Transverse colon (tissue), 4 donors: Measurements from ENCODE around the gene PTPN9. TPM values are rescaled to one million over a fixed set of nuclear protein-coding genes. Genes with fewer than 3 reads are reported as not detected.
A peak's percentile ranks its signal among the peaks of the same experiment; 100 is the strongest.

Experiments
- DNase-seq: peaks from one replicate; pipeline ENCODE4 v3.0.0-alpha.2; 2019
- H3K27ac ChIP-seq, 4 donors: fragments of 200-600 bp; sonication (generic); 2 replicates each; pipeline ENCODE4 v1.5.1; 2016 to 2018; ENCODE audit warnings: inconsistent platforms in 4 of 4
- H3K27me3 ChIP-seq: fragments of 200-600 bp; sonication (generic); 2 replicates; pipeline ENCODE4 v1.5.1; 2017; ENCODE audit warnings: inconsistent platforms
- H3K36me3 ChIP-seq, 4 donors: fragments of 200-600 bp; sonication (generic); 2 replicates each; pipeline ENCODE4 v1.5.1; 2017 to 2019; ENCODE audit warnings: inconsistent platforms in 4 of 4
- H3K4me1 ChIP-seq, 4 donors: fragments of 200-600 bp; sonication (generic); 2 replicates each; pipeline ENCODE4 v1.5.1; 2017 to 2020; ENCODE audit warnings: inconsistent platforms in 4 of 4
- H3K4me3 ChIP-seq, 4 donors: fragments of 200-600 bp; sonication (generic); 1 replicate in 1 of 4; 2 replicates in 3 of 4; pipeline versions ENCODE4 v1.5.1 to v1.6.1; 2017 to 2019; ENCODE audit warnings: inconsistent platforms in 4 of 4
- H3K9me3 ChIP-seq, 2 donors: fragments of 200-600 bp; sonication (generic); 2 replicates each; pipeline ENCODE4 v1.5.1; 2017 to 2019; ENCODE audit warnings: inconsistent platforms in 2 of 2
- CTCF ChIP-seq, 5 experiments: fragments of 200-600 bp in 3 of 5; fragments of 450-650 bp in 2 of 5; sonication (generic) in 3 of 5; IDR thresholded peaks; 1 replicate in 2 of 5; 2 replicates in 3 of 5; pipeline ENCODE4 v1.5.1; 2016 to 2017; ENCODE audit warnings: antibody characterized with exemption in 5 of 5, inconsistent platforms in 3 of 5, mild to moderate bottlenecking in 2 of 5, moderate library complexity in 1 of 5
- EP300 ChIP-seq: sonication (generic); formaldehyde crosslinking; IDR thresholded peaks from one replicate; pipeline ENCODE4 v1.6.1; 2017; ENCODE audit warnings: antibody characterized with exemption, low read depth
- POLR2A ChIP-seq: fragments of 450-650 bp; IDR thresholded peaks from one replicate; pipeline ENCODE4 v1.6.1; 2016; ENCODE audit warnings: antibody characterized with exemption, mild to moderate bottlenecking, moderate library complexity
- POLR2AphosphoS5 ChIP-seq, 3 donors: sonication (generic); formaldehyde crosslinking; IDR thresholded peaks; one replicate each; pipeline ENCODE4 v1.6.1; 2016; ENCODE audit warnings: antibody characterized with exemption in 3 of 3
- WGBS, 2 donors: methylation state at CpG; one replicate each; pipeline ENCODE4 v1.1.5; 2018; ENCODE audit warnings: low coverage in 1 of 2; 5-methylcytosine and 5-hydroxymethylcytosine counted together
- in situ Hi-C, 4 donors: fragments of 200-750 bp; cut with MboI; loops; one replicate each; pipeline versions ENCODE4 v1.15.0 to v1.15.1; 2017; ENCODE audit warnings: low sequenced_read_pairs in 3 of 4, low pct_ligation_motif_present in 1 of 4, low pct_unique_long_range_greater_than_20kb in 1 of 4
- intact Hi-C: fragments of 100-400 bp; cut with DNase I; formaldehyde crosslinking; loops from one replicate; pipeline ENCODE4 v1.15.1; 2023; ENCODE audit warnings: low total_unique reads
- total RNA-seq, 4 donors: library from RNA; depleted of rRNA; stranded (reverse); fragments of >200 nt; gene quantifications; one replicate each; pipeline ENCODE4 v1.1.0, GENCODE V29; 2016

PTPN9 gene
- total RNA-seq, 4 donors from 2014 or later = 16.5 to 36.3 (median 29.6) TPM

GRCh38 chr15:75578173-75578947 lies 755 bp downstream of the PTPN9 start:
- H3K36me3 ChIP-seq = no peaks in the 10 kb centered on the region
- H3K27ac ChIP-seq = peak overlapping the region; percentile 88 to 96 (median 94)
- H3K27me3 ChIP-seq = no peaks in the 10 kb centered on the region
- DNase-seq = peak; percentile 44
- TF ChIP-seq POLR2AphosphoS5 (IDR thresholded peaks at IDR 0.05) (no peak), POLR2A (no peak)
- WGBS, 2 donors = 1 to 3% methylated on average over 5 to 73 of the region's 77 CpGs
- intact Hi-C loops = loop anchor here (5.0 kb wide), 1 partner anchor 121 kb away; no protein-coding TSS in a partner anchor
- H3K9me3 ChIP-seq = no peaks in the 10 kb centered on the region
- H3K4me1 ChIP-seq = peaks cover 0 to 28% (median 15%) of the 10 kb centered on the region in 4 donors
- H3K4me3 ChIP-seq = peak overlapping the region; percentile 64 to 98 (median 86)
- in situ Hi-C loops = no loop called here

- Histone ChIP-seq H3K27me3 (no peaks in the 10 kb centered on the region), H3K4me1 (peaks cover 5 to 36% (median 23%) of the 10 kb centered on the region in 4 donors), H3K4me3 (peak overlapping the region; percentile 64 to 98 (median 86)), H3K36me3 (no peaks in the 10 kb centered on the region), H3K9me3 (no peaks in the 10 kb centered on the region), H3K27ac (peak overlapping the region; percentile 88 to 96 (median 94))
- intact Hi-C loops = loop anchor here (5.0 kb wide), 1 partner anchor 120 kb away; no protein-coding TSS in a partner anchor
- in situ Hi-C loops = no loop called here
- no peak for DNase-seq
- WGBS, 2 donors = 2 to 8% methylated on average over 10 to 13 of the region's 13 CpGs
- TF ChIP-seq EP300 (no peak), CTCF (IDR thresholded peaks at IDR 0.05) (no peak), POLR2AphosphoS5 (IDR thresholded peaks at IDR 0.05) (no peak), POLR2A (no peak)
Observed at GRCh38 chr15:75577401-75578172, 1.5 kb downstream of the PTPN9 start.

- in situ Hi-C loops = no loop called here
- TF ChIP-seq POLR2A (no peak), POLR2AphosphoS5 (IDR thresholded peaks at IDR 0.05) (no peak), CTCF (IDR thresholded peaks at IDR 0.05) (no peak), EP300 (no peak)
Observed at GRCh38 chr15:75573648-75574384, 5.3 kb downstream of the PTPN9 start.

GRCh38 chr15:75570126-75570845 lies 8.8 kb downstream of the PTPN9 start:
- 70 to 73% methylated on average over 7 to 8 of the region's 8 CpGs for whole genome bisulfite sequencing, 2 donors
- no peaks in the 10 kb centered on the region for H3K9me3 ChIP-seq
- H3K27me3 ChIP-seq = no peaks in the 10 kb centered on the region
- no peak overlapping the region for H3K4me3 ChIP-seq
- H3K36me3 ChIP-seq = no peaks in the 10 kb centered on the region
- intact Hi-C loops (no loop called here), in situ Hi-C loops (no loop called here)
- H3K27ac ChIP-seq = peak overlapping the region in 2 of 4 donors; percentile 16 to 22
- peaks cover 14 to 35% (median 17%) of the 10 kb centered on the region in 4 donors for H3K4me1 ChIP-seq
- TF ChIP-seq POLR2AphosphoS5 (IDR thresholded peaks at IDR 0.05) (no peak), CTCF (IDR thresholded peaks at IDR 0.05) (no peak), POLR2A (no peak), EP300 (no peak)
- no peak for DNase-seq

More at GRCh38 chr15:75573648-75574384, 5.3 kb downstream of the PTPN9 start:
- WGBS, 2 donors = 94 to 97% methylated on average over 5 of the region's 5 CpGs
- Histone ChIP-seq H3K4me1 (peaks cover 13 to 50% (median 29%) of the 10 kb centered on the region in 4 donors), H3K27me3 (no peaks in the 10 kb centered on the region), H3K9me3 (no peaks in the 10 kb centered on the region), H3K4me3 (no peak overlapping the region), H3K27ac (peak overlapping the region in 1 of 4 donors; percentile 59), H3K36me3 (no peaks in the 10 kb centered on the region)
- intact Hi-C loops = no loop called here
- no peak for DNase-seq
